GM19438 (cell line): ENCODE data around the gene MYMK.

Experiments
- ATAC-seq: cut with Tn5 transposase; IDR thresholded peaks from one replicate; pipeline ENCODE4 v1.9.1; 2021; ENCODE audit warnings: low read depth; ENCODE audit not compliant: unreplicated experiment

Gene MYMK

DNA sequence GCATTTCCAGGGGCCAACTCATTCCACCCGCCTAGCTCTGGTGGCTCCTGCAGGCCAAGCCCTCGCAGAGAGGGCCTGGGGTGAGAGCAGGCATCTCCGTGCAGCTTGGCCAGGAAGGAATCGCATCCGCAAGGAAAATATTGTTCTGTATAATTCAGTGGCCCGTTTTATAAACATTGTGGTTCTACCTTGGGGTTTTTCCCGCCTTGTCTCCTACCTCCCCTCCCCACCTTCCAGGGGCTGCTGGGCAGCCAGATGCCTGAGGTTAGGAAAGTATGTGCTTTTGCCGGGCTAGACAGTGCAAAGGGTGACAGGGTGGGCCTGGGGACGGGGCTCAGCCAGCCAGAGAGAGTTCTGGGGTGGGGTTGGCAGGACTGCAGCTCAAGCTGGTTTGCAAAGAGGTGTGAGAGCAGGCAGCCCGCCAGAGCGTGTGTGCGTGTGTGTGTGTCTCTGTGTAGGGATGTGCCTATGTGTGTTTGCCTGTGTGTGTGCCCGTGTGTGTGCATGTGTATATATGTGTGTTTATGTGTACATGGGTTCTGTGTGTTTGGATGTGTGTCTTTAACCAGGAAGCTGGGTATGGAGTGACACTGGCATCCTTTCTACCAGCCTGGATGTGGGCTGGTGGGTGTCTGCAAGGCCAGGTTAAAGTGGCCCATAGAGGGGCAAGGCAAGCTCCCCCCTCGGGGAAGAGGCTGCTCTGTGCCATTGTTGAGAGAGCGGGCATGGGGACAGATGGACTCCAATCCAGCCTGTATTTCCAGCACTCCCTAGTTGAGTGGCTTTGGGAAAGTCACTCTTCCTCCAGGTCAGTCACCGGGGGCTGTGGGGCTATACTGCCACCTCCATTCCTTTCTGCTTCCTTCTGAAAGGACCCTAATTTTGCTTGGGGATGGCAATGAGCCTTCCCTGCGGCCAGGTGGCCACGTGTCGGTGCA is 35.2 kb downstream of the MYMK start:
- ATAC-seq = no peak

DNA sequence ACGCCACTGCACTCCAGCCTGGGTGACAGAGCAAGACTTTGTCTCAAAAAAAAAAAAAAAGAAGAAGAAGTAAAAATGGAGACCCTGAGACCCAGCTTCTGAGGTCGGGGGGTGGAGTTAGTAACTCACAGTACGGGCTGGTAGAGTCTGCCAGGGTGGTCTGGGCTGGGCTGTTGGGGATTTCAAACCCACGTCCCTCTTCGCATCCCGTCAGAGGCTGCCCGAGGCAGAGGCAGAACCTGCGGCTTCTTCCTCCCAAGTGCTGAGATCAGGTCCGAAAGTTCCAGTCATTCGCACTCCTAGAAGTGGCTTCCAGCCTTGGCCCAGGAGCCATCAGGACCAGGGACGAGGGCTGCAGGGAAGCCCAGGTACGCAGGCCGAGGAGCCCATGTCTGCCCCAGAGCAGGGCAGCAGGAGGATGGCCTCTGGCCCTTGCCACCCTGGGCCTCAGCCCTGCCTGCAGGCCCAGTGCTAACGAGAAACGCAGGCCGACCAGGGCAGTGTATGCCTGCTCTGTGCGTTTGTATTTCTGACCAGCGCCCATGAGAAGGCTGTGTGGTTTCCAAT is 36.0 kb downstream of the MYMK start:
- ATAC-seq = no peak

DNA sequence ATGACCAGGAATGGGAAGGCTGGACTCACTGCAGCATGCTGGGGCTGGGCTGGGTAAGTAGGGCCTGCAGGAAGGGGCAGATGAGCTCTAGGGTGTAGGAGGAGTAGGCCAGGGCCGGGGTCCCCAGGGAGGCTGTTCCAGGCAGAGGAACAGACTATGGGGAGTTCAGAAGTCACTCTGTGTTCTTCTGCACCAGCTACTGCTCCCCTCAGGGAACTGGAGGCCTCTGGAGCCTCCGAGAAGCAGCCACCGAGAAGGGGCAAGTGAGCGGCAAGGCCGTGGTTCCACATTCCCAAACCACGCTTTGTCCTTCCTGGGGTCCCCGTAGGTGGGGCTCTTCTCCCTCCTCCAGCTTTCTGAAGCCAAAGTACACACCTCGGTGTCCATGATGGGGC is 37.4 kb downstream of the MYMK start:
- no peak for ATAC-seq

DNA sequence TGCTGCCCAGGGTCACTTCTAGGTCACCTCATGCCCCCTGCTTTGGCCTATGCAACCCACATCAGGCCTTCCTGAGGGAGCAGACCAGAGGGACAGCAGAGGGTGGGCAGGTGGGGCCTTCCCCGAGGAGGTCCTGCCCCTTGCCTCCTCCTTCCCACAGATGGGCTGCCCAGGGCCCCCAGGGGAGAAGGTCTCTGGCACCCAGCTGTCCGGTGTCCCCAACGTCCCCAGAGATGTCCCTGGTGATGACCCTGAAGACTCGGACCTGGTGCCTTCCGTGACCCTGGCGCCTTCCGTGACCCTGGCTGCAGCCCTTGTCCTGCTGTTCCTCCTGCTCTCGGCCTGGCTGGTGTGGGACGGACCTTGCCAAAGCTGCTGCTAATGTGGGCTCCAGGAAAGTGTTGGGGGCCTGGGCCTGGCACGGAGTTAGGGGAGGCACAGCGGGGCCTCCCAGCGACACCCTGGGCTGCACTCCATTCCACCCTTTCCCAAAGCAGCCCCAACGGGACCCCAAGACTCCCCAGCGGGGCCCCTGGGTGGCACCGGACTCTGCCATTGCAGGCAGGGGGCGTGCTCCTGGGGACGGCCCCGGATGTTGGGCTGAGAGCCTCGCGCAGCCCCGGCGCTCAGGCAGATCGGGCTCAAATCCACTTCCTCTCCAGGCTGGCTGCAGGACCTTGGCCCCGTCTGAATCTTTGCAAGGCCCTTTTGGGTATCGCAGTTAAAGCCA is 39.1 kb downstream of the MYMK start:
- peak; percentile 9 for ATAC-seq

DNA sequence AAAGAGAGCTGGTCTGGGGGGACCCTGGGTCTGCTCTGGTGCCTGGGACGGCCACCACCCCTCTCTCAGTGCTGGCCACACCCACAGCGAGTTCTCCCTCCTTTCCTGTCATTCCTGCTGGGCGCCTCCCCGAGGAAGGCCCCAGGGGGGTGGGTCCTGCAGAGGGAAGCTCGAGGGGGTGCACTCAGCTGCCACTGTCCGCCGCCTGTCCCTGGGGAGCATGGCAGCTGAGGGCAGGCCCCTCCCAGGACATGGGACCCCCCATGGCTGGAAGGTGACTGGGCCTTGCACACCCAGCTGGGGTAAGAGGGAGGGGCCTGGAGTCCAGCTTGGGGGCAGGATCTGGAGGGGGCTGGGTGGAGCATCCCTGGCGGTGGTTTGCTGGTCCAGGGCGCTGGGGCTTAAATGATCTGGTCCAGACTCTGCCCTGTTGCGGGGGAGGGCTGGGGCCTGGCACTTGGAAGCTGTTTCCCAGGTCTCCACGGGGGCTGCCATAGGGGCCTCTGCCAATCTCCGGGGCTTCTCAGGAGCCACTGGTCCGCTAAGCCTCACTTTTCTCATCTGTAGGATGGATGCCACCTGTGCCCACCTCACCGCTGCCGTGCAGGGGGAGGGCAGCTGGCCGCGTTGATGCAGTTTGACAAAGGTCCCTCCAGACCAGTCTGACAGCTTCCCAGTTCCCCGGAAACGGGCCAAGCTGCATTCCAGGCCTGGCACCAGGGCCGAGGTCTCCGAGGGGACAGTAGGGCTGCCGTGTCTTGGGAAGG is 39.9 kb downstream of the MYMK start:
- ATAC-seq = no peak

DNA sequence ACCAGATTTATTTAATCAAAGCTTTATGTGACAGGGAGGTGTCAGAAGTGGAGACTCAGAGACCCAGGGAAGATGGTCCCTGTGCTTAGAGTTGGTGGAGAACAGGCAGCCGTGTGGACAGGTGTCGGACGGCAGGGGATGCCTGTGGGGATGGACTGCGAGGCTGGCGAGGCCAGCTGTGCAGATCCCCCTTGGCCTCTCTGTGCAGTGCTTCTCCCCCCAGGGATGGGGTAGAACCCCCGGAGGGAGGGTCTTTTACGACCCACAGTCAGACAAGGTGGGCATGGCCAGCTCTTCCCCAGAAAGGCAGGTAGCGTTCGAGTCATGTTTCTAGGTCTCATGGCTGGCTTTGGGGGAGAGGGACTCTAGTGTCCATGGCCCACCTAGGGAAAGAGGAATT is 41.1 kb downstream of the MYMK start:
- no peak for ATAC-seq

DNA sequence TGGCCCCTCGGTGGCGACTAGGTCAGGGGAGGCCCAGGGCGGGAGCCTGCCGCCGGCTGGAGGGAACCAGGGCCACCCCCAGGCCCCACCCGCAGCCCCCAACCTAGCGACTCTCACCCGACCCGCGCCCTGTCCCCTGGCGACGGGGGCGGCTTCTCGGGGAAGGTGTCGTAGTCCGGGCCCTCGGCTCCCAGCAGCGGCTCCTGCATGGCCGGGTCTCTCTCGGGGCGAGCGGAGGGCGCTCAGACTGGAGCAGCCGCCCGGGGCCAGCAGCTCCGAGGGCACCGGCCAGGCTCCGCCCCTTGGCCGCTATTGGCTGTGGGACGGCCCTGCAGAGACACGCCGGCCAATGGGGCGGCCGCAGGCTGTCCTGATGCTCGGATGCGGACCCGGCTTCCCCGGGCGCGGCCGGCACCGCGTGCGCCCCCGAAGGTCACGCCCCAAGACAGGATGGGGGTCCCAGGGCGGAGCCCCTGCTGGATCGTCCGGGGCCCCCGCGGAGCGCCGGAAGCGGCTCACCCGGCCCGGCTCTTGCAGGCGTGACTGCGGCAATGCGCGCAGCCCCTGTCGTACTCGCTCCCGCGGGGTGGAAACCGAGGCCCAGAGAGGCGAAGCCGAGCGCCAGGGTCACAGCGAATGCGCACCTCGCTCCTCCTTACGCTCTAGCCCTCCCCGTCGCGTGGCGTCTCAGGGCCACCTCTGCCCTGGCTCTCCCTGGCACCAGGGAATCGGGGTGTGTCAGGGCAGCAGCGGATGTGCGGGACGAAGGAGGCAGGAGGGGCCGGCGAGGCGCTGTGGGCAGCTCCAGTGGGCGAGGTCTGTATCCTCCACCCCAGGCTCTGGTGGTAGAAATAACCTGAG is 45.7 kb downstream of the MYMK start, which contains the start of gene SLC2A6:
SLC2A6 (minus strand) TSS at position 249 of the 861 bp plus-strand sequence; CDS start at position 209, 40 bp downstream.
- ATAC-seq = peak; percentile 89

DNA sequence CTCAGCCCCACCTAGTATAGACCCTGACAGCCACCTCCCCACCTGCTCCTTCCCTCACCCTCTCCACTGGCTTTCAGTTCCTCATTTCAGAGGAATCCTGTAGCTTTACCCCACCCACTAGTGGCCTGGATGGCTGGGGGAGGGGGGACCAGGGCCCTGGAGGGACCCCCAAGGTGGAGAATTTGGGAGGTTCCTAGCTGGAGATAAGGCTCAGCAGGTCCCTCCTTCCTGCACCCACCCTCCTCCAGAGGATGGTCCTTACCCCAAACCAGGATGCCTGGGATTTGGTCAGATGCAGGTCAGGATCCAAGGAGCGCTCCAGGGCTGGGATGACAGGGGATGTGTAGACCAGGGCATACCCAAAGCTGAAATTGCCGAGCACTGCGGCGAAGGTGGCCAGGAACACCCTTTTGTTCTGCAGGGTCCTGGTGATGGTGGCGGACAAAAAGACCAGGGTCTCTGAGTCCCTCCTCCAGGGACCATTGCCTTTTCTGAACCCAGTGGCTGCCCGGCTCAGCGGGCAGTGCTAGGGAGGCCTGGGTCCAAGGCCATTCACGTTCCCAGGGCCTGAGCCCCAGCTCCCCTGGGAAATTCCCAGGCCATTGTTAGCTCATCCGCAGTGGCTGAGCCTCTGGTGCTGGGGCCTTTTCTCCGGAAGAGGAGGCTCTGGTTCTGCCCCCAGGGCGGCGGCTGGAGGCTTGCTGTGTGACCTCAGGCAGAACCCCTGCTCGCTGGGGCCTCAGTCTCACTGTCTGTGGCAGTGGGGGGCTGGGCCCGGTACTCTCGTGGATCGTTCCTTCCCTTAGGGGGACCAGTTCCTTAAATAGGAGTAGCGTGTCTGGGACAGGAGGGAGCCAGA is 46.5 kb downstream of the MYMK start:
- ATAC-seq = peak; percentile 48

DNA sequence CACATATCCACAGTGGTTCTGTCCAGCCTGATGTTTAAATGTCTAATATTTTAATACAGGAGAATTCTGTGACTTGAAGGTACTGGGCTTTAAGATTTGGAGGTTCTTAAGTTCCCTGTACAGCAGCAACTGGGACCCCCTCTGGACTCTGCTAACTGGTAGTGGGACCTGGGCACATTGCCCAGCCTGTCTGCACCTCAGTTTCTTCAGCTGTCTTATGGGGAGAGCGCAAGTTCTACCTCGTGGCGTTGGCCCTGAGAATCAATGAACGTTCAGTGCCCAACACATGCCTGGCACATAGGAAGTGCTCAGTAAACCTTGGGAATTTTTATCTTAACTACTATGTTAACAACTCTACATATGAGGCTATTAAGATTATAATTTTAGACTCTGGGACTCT is 47.3 kb downstream of the MYMK start:
- ATAC-seq = no peak

DNA sequence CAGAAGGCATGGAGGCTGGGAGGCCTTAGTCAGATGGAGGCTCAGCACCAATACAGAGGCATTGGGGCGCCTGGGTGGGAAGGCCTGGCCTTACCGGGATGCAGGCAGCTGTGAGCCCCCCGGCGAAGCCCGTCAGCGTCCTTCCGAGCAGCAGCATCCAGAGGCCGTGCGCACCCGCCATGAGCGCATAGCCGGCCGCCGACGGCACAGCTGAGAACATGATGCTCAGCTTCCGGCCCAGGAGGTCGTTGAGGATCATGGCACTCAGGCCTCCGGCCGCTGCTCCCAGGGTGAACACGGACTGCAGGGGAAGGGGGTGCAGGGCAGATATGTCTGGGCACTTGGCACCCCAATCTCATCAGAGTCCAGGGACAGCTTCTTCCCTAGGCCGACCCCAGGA is 47.8 kb downstream of the MYMK start:
- ATAC-seq = no peak

DNA sequence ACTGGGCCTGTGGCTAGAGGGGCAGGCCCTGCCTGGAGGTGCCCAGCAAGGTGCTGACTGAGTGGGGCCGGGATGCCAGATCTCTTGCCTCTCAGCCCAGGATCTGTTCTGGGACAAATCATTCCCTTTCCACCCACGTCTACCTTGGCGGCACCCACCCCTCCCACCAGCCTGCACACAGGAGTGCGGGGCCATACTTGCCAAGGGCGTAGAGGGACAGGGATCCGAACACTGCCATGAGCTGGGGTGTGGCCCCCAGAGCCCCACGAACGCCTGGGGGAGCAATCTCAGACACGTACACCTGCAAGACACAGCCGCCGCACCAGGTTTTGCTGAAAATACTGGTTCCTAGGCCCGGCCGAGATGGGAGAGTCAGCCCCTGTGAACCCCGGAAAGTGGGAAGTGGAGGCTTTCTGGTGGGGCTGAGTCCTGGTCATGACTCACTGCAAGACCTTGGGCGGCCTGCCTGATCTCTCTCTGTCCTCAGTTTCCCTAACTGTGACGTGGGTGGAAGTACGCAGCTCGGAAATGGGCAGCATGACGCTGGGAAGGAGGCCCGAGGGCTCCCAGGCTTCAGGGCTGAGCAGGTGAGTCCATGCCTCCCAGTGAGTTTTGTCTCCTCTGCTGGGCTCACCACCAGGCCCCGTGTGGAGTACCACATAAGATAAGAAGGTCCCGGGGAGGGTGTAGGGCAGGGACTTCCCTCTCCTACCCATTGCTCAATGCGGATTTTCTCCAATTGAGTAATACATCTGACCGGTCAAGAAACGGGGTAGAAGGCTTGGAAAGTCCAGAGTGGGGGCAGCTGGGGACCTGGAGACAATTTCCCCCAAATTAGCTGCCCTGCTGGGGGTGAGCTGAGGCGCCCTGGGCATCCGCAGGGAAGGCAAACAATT is 48.5 kb downstream of the MYMK start:
- no peak for ATAC-seq

DNA sequence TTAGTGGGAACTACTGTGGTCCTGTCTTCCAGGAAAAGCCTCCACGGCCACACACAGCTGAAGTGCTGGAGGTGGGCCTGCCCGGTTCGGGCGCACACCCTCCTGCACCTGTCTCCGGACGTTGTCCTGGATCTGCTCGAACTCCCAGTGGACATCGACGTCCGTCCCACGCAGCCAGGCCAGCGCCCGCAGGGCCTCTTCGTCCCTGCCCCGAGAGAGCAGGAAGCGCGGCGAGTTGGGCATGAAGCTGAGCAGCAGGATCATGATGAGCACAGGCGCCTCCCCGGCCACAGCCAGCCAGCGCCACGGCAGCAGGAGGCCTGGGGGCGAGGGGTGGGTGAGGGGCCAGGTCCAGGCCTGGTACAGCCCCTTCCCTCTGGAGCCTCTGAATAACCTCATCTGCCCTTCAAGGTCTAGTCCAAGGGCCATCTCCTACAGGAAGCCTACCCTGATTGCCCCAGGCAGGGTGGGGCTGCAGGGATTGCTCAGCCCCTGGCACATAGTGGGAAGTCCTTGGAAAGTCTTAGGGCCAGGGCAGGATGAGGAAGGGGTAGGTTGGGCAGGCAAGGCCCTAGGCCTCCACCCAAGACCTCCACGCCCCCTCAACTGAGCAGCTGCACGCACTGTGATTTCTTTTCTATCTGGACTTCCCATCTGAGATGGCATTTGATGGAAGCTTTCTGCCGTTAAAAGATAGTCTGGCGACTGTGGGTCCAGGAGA is 49.3 kb downstream of the MYMK start:
- ATAC-seq = no peak

DNA sequence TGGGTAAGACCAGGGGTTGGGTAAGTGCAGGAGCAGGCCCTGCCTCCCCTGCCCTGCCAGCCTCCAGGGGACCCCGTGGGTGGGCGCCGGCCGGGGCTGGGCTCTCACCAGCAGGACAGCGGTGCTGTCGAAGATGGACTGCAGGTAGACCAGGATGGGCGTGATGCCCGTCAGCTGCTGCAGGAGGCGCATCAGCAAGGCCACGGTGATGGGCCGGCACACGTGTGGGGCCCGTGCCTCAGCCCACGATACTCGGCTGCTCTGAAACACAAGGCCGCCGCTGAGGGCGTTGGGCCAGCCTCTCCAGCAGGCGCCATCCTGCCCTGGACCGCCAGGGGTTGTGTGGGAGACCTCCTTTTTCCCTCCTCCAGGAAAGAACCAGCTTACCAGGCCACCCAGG is 49.9 kb downstream of the MYMK start:
- ATAC-seq = no peak

DNA sequence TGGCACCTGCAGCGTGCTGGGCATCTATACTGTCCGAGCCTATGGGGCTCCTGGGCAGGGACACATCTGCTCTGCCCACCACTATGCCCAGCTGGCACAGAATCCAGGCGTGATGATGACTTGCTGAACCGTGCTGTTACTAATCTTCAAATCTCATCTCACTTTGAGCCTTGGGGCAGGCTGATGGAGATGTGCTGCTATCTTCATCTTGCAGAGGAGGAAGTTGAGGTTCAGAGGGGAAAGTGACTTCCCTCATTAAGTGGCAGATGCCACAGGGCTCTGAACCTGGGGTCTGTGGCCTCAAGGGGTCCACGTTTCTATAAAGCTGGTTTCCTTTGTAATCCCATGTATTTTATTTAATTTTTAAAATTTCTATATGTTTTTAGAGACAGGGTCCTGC is 50.5 kb downstream of the MYMK start:
- ATAC-seq = no peak

DNA sequence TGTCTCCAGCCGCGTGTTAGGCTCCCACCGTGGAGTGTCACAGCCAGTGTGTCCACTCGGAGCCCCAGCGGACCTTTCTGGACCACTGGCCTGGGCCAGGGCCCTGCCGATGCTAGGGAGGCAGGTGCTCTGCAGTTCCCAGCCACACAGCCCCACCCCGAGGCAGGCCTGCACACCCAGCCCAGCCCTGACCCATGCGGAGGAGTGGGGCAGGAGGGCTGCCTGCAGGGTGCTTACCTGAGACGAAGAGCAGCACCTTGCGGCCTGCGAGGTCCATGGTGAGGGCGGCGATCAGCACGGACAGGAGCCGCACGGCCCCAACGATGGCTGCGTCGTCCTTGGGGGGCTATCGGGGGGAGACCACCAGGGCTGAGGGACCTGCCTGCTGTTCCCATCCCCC is 51.0 kb downstream of the MYMK start:
- ATAC-seq = no peak

DNA sequence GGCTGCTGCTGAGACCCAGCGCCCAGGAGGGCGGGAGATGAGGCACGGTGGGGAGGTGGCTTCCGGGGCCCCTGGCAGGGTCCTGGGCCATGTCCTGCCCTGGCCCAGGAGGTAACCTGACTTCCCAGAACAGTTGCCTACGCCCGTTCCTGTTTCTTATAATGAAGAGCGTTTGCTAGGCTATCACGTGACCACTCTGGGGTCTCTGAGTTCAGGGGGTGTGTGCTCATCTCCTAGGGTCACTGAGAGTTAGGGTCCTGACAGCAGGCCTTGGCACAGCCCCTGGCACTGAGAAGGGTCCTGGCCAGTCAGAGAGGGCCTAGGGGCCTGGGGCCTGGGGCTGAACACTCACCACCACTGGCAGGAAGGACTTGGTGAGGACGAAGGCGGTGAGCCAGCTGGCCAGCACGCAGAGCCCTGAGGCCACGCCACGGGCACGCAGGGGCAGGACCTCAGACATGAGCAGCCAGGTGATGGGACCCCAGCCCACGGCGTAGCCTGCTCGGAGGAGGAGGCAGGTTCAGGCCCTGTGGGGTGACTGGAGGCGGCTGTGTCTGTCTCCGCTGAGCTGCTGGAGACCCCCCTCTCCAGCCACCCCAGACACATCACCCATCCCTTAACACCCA is 51.9 kb downstream of the MYMK start:
- no peak for ATAC-seq

DNA sequence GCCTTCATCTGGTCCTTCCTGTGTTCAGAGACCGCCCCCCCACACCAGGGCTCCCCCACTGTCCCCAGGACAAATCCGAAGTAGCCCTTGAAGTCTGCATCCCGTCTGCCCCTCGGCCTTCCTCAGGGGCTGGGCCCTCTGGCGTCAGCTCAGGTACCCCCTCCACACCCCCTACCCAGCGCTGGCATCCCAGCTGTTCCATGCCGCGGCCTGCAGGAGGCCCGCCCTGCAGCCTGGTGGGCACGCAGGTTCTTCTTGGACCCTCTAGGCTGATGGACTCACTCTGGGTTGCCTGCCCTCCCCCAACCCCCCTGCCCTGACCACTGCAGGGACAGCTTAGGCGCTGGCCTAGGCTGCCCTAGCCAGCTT is 52.5 kb downstream of the MYMK start:
- no peak for ATAC-seq
